ENCODE data around the gene B4GALT6.

The B4GALT6 gene

DNA sequence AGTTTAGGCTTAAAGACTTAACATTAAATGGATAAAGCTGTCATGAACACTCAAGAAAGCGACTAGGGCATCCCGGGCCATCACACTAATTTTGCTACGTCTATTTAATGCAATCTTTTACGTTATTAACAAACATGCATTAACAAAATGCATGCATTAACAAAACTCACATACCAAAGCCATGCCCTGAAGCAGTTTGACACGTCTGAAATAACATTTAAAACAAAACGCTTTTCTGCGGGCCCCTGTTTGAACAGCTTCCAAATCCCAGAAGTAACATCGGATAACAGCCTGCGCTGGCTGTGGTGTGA, 458 bp downstream of the B4GALT6 start:
- Histone ChIP-seq H3K4me2 (ENCODE audit: low read length, poor library complexity, severe bottlenecking) (peak overlapping the region; percentile 99), H3K27me3 (ENCODE audit: control insufficient read depth in 1 of 2, insufficient read depth in 1 of 2, low read length in 2 of 2) (no peaks in the 10 kb centered on the region), H4K8ac (ENCODE audit: low read length) (no peak overlapping the region), H3K23ac (ENCODE audit: low read length in 2 of 2) (peak overlapping the region in 1 of 2 experiments; percentile 54), H2AK5ac (ENCODE audit: low read length, severe bottlenecking) (no peak overlapping the region), H2BK5ac (ENCODE audit: low read depth, low read length, poor library complexity, severe bottlenecking) (no peak overlapping the region), H4K91ac (ENCODE audit: low read length) (no peak overlapping the region), H3K9ac (ENCODE audit: low read length) (peak overlapping the region; percentile 89), H3K9me3 (ENCODE audit: control insufficient read depth, low read length) (no peaks in the 10 kb centered on the region), H3K27ac (ENCODE audit: low read length, poor library complexity, severe bottlenecking) (no peak overlapping the region), H2AFZ (ENCODE audit: low read depth, low read length) (no peak overlapping the region), H3K79me1 (replicated peaks; ENCODE audit: low read length, poor library complexity, severe bottlenecking) (peaks cover 17% of the 10 kb centered on the region), H3K4me3 (ENCODE audit: insufficient read depth in 1 of 2, low read depth in 1 of 2, low read length in 2 of 2) (peak overlapping the region; percentile 77 to 84), H3K18ac (ENCODE audit: low read depth in 1 of 2, low read length in 2 of 2) (peak overlapping the region in 1 of 2 experiments; percentile 96), H2BK15ac (ENCODE audit: low read depth, poor library complexity, severe bottlenecking) (no peak overlapping the region), H3K14ac (ENCODE audit: low read length in 2 of 2) (no peak overlapping the region), H2BK120ac (ENCODE audit: low read depth, low read length) (no peak overlapping the region), H2BK12ac (ENCODE audit: low read length in 2 of 2) (no peak overlapping the region), H3K4ac (ENCODE audit: low read depth in 1 of 2, low read length in 2 of 2) (no peak overlapping the region), H3K4me1 (ENCODE audit: control insufficient read depth, insufficient read depth, low read depth, low read length) (peaks cover 3% of the 10 kb centered on the region), H3K36me3 (ENCODE audit: control insufficient read depth in 1 of 2, insufficient read depth in 2 of 2, low read depth in 1 of 2, low read length in 2 of 2) (no peaks in the 10 kb centered on the region)
- 1% methylated on average over 7 of the region's 9 CpGs for WGBS
- DNase-seq = no peak

- Histone ChIP-seq H2BK5ac (ENCODE audit: low read depth, low read length, poor library complexity, severe bottlenecking) (no peak overlapping the region), H3K4me3 (ENCODE audit: insufficient read depth in 1 of 2, low read depth in 1 of 2, low read length in 2 of 2) (peak overlapping the region in 1 of 2 experiments; percentile 84), H3K36me3 (ENCODE audit: control insufficient read depth in 1 of 2, insufficient read depth in 2 of 2, low read depth in 1 of 2, low read length in 2 of 2) (no peaks in the 10 kb centered on the region), H3K14ac (ENCODE audit: low read length in 2 of 2) (no peak overlapping the region), H3K9ac (ENCODE audit: low read length) (peak overlapping the region; percentile 89), H3K4me1 (ENCODE audit: control insufficient read depth, insufficient read depth, low read depth, low read length) (peaks cover 3% of the 10 kb centered on the region), H3K4ac (ENCODE audit: low read depth in 1 of 2, low read length in 2 of 2) (no peak overlapping the region), H4K91ac (ENCODE audit: low read length) (no peak overlapping the region), H3K4me2 (ENCODE audit: low read length, poor library complexity, severe bottlenecking) (peak overlapping the region; percentile 49), H2AK5ac (ENCODE audit: low read length, severe bottlenecking) (no peak overlapping the region), H3K27ac (ENCODE audit: low read length, poor library complexity, severe bottlenecking) (no peak overlapping the region), H2BK12ac (ENCODE audit: low read length in 2 of 2) (no peak overlapping the region), H2BK15ac (ENCODE audit: low read depth, poor library complexity, severe bottlenecking) (no peak overlapping the region), H3K27me3 (ENCODE audit: control insufficient read depth in 1 of 2, insufficient read depth in 1 of 2, low read length in 2 of 2) (no peaks in the 10 kb centered on the region), H2AFZ (ENCODE audit: low read depth, low read length) (no peak overlapping the region), H4K8ac (ENCODE audit: low read length) (no peak overlapping the region), H3K79me1 (replicated peaks; ENCODE audit: low read length, poor library complexity, severe bottlenecking) (peaks cover 22% of the 10 kb centered on the region), H3K18ac (ENCODE audit: low read depth in 1 of 2, low read length in 2 of 2) (no peak overlapping the region), H2BK120ac (ENCODE audit: low read depth, low read length) (no peak overlapping the region), H3K23ac (ENCODE audit: low read length in 2 of 2) (no peak overlapping the region), H3K9me3 (ENCODE audit: control insufficient read depth, low read length) (no peaks in the 10 kb centered on the region)
- no peak for DNase-seq
- WGBS = 39% methylated on average over 4 of the region's 5 CpGs
Measured at GRCh38 chr18:31683106-31683505, 1.3 kb downstream of the B4GALT6 start.

DNA sequence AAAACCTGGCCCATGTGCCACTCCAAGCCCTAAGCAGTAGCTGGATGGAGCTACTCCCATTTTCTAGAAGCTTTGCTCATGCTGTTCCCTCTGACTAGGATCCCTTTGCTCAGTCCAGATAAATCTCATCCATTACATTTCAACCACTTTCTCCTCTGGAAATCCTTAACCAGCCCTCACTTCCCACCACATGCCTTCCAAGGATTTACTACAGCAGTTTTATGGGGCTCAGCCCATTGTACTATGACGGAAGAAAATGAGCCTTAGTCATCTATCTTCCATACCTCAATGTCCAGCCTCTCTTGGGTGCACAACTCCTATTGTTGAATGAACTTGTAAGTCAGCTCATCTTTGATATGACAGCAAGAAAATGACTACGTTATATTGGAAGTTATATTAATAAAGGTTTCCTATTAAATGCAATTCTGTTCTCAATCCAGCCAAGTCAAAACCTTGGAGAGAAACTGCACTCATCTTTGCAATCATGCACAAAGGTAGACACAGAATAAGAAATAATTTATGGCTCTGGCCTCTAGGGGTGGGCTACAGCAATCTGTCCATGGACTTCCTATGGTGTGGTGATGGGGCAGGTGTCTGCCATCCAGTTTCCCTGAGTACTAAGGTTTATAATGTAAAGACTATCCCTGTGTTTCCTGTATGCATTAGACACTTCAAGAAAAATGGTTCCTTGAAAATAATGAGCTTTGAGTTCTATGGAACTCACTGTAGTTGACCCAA, 3.4 kb downstream of the B4GALT6 start:
- Histone ChIP-seq H3K4ac (ENCODE audit: low read depth in 1 of 2, low read length in 2 of 2) (peak overlapping the region in 1 of 2 experiments; percentile 37), H3K4me3 (ENCODE audit: insufficient read depth in 1 of 2, low read depth in 1 of 2, low read length in 2 of 2) (no peak overlapping the region), H4K8ac (ENCODE audit: low read length) (peak overlapping the region; percentile 29), H3K23ac (ENCODE audit: low read length in 2 of 2) (no peak overlapping the region), H2AFZ (ENCODE audit: low read depth, low read length) (no peak overlapping the region), H3K18ac (ENCODE audit: low read depth in 1 of 2, low read length in 2 of 2) (no peak overlapping the region), H3K27ac (ENCODE audit: low read length, poor library complexity, severe bottlenecking) (no peak overlapping the region), H2BK5ac (ENCODE audit: low read depth, low read length, poor library complexity, severe bottlenecking) (no peak overlapping the region), H3K9ac (ENCODE audit: low read length) (no peak overlapping the region), H3K79me1 (replicated peaks; ENCODE audit: low read length, poor library complexity, severe bottlenecking) (peaks cover 25% of the 10 kb centered on the region), H2BK12ac (ENCODE audit: low read length in 2 of 2) (no peak overlapping the region), H3K9me3 (ENCODE audit: control insufficient read depth, low read length) (no peaks in the 10 kb centered on the region), H3K27me3 (ENCODE audit: control insufficient read depth in 1 of 2, insufficient read depth in 1 of 2, low read length in 2 of 2) (no peaks in the 10 kb centered on the region), H2BK120ac (ENCODE audit: low read depth, low read length) (no peak overlapping the region), H2AK5ac (ENCODE audit: low read length, severe bottlenecking) (no peak overlapping the region), H3K4me1 (ENCODE audit: control insufficient read depth, insufficient read depth, low read depth, low read length) (peaks cover 3% of the 10 kb centered on the region), H2BK15ac (ENCODE audit: low read depth, poor library complexity, severe bottlenecking) (no peak overlapping the region), H3K4me2 (ENCODE audit: low read length, poor library complexity, severe bottlenecking) (no peak overlapping the region), H3K14ac (ENCODE audit: low read length in 2 of 2) (no peak overlapping the region), H3K36me3 (ENCODE audit: control insufficient read depth in 1 of 2, insufficient read depth in 2 of 2, low read depth in 1 of 2, low read length in 2 of 2) (no peaks in the 10 kb centered on the region), H4K91ac (ENCODE audit: low read length) (no peak overlapping the region)
- no peak for DNase-seq
- 63% methylated on average over 1 of the region's 2 CpGs for WGBS

DNA sequence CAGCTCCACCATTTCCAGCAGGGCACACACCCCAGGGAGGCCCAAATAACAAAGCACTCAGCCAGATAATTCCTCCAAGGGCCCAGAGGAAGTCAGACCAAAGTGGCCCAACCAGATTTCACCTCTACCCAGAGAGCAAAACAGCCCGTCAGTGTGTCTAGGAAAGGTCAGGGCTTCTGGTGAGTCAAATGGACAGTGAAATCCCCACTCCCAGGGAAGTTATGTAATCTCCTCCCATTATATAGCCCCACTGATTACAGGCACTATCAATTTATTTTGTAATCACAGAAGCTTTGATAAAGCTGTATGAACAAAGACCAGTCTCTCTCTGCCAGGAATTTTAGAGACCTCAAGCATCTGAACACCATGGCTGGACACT, 4.0 kb downstream of the B4GALT6 start:
- no peak overlapping the region for H3K23ac ChIP-seq (ENCODE audit: low read length in 2 of 2)
- no peak overlapping the region for H3K14ac ChIP-seq (ENCODE audit: low read length in 2 of 2)
- H3K79me1 ChIP-seq (replicated peaks; ENCODE audit: low read length, poor library complexity, severe bottlenecking) = peaks cover 25% of the 10 kb centered on the region
- peak overlapping the region; percentile 35 for H3K9ac ChIP-seq (ENCODE audit: low read length)
- no peak overlapping the region for H2AFZ ChIP-seq (ENCODE audit: low read depth, low read length)
- peak overlapping the region; percentile 85 for H2AK5ac ChIP-seq (ENCODE audit: low read length, severe bottlenecking)
- H2BK5ac ChIP-seq (ENCODE audit: low read depth, low read length, poor library complexity, severe bottlenecking) = no peak overlapping the region
- WGBS = 29% methylated on average over 1 of the region's 1 CpG
- peak; percentile 43 for DNase-seq
- H3K9me3 ChIP-seq (ENCODE audit: control insufficient read depth, low read length) = no peaks in the 10 kb centered on the region
- H4K91ac ChIP-seq (ENCODE audit: low read length) = no peak overlapping the region
- peak overlapping the region in 1 of 2 experiments; percentile 37 for H3K4ac ChIP-seq (ENCODE audit: low read depth in 1 of 2, low read length in 2 of 2)
- no peaks in the 10 kb centered on the region for H3K27me3 ChIP-seq (ENCODE audit: control insufficient read depth in 1 of 2, insufficient read depth in 1 of 2, low read length in 2 of 2)
- H2BK12ac ChIP-seq (ENCODE audit: low read length in 2 of 2) = no peak overlapping the region
- no peaks in the 10 kb centered on the region for H3K4me1 ChIP-seq (ENCODE audit: control insufficient read depth, insufficient read depth, low read depth, low read length)
- no peak overlapping the region for H3K27ac ChIP-seq (ENCODE audit: low read length, poor library complexity, severe bottlenecking)
- H3K4me2 ChIP-seq (ENCODE audit: low read length, poor library complexity, severe bottlenecking) = no peak overlapping the region
- no peak overlapping the region for H2BK15ac ChIP-seq (ENCODE audit: low read depth, poor library complexity, severe bottlenecking)
- peak overlapping the region in 1 of 2 experiments; percentile 22 for H3K4me3 ChIP-seq (ENCODE audit: insufficient read depth in 1 of 2, low read depth in 1 of 2, low read length in 2 of 2)
- no peaks in the 10 kb centered on the region for H3K36me3 ChIP-seq (ENCODE audit: control insufficient read depth in 1 of 2, insufficient read depth in 2 of 2, low read depth in 1 of 2, low read length in 2 of 2)
- H2BK120ac ChIP-seq (ENCODE audit: low read depth, low read length) = no peak overlapping the region
- H4K8ac ChIP-seq (ENCODE audit: low read length) = peak overlapping the region; percentile 50
- peak overlapping the region; percentile 15 to 77 for H3K18ac ChIP-seq (ENCODE audit: low read depth in 1 of 2, low read length in 2 of 2)
